ENCODE data around the gene SH2B2.
A peak's percentile ranks its signal among the peaks of the same experiment; 100 is the strongest.
"Not testable (repeated sequence)": the region's sequence is repeated elsewhere in the genome, so short reads cannot be mapped to it uniquely, and the experiment has no call there.

The SH2B2 gene

GRCh38 chr7:102306916-102307677, 20.4 kb downstream of the SH2B2 start:
- DNase-seq: peak; percentile 44

- no peak for DNase-seq
These were observed 23.7 kb downstream of the SH2B2 start for GRCh38 chr7:102310414-102310815.

- DNase-seq: no peak
These were observed 25.6 kb downstream of the SH2B2 start for GRCh38 chr7:102312317-102312716.

GRCh38 chr7:102313997-102314780, 27.5 kb downstream of the SH2B2 start:
- DNase-seq: no peak

- no peak for DNase-seq
These were observed 30.8 kb downstream of the SH2B2 start for GRCh38 chr7:102317231-102318059.

GRCh38 chr7:102318482-102318971, 31.9 kb downstream of the SH2B2 start:
- no peak for DNase-seq

GRCh38 chr7:102319671-102320070, 33.0 kb downstream of the SH2B2 start:
- no peak for DNase-seq

- DNase-seq: no peak
These were observed 33.5 kb downstream of the SH2B2 start for GRCh38 chr7:102320181-102320580.

- no peak for DNase-seq
These were observed 34.1 kb downstream of the SH2B2 start for GRCh38 chr7:102320601-102321350.

GRCh38 chr7:102321351-102322201, 34.9 kb downstream of the SH2B2 start:
- DNase-seq: no peak

GRCh38 chr7:102322202-102322715, 35.6 kb downstream of the SH2B2 start:
- no peak for DNase-seq

- DNase-seq: no peak
These were observed 37.2 kb downstream of the SH2B2 start for GRCh38 chr7:102323914-102324195.

GRCh38 chr7:102325106-102325505, 38.4 kb downstream of the SH2B2 start:
- not testable (repeated sequence) for DNase-seq

- DNase-seq: no peak
These were observed 39.7 kb downstream of the SH2B2 start for GRCh38 chr7:102326157-102326889.

GRCh38 chr7:102327183-102327582, 40.5 kb downstream of the SH2B2 start:
- DNase-seq: not testable (repeated sequence)

- not testable (repeated sequence) for DNase-seq
These were observed 42.2 kb downstream of the SH2B2 start for GRCh38 chr7:102328863-102329262.

- DNase-seq: not testable (repeated sequence)
These were observed 42.7 kb downstream of the SH2B2 start for GRCh38 chr7:102329366-102329765.

GRCh38 chr7:102330666-102331460, 44.2 kb downstream of the SH2B2 start:
- DNase-seq: not testable (repeated sequence)

- not testable (repeated sequence) for DNase-seq
These were observed 48.9 kb downstream of the SH2B2 start for GRCh38 chr7:102335574-102335973.

- DNase-seq: not testable (repeated sequence)
These were observed 50.3 kb downstream of the SH2B2 start for GRCh38 chr7:102337002-102337401.
